ENCODE data around the gene SYNGR1.

DNA sequence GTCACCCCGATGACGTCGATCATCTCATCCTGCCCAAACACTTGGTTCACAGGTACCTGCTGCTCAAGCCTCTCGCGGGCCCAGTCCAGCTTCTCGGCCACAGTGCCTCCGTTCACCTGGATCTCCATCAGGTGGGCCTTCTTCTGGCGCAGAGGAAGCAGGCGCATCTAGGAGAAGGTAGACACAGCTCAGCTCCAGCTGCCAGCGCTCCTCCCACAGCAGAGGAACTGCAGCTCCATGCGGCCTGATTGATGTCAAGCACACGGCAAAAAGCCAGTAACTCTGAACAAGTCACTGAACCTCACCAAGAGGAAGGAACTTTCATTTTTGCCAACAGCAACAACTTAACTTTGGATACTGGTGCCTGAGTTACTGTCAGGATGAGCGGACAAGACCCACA is 34.4 kb upstream of the SYNGR1 start:
- TF ChIP-seq MAX (IDR thresholded peaks at IDR 0.05) (no peak), REST (IDR thresholded peaks at IDR 0.05; ENCODE audit: low read depth) (no peak), RAD21 (IDR thresholded peaks at IDR 0.05; ENCODE audit: low read depth) (no peak), CEBPB (IDR thresholded peaks at IDR 0.05) (no peak), ZBTB7A (IDR thresholded peaks at IDR 0.05; ENCODE audit: low read depth) (no peak), USF1 (IDR thresholded peaks at IDR 0.05) (no peak), YY1 (IDR thresholded peaks at IDR 0.05; ENCODE audit: low read depth) (no peak), EP300 (IDR thresholded peaks at IDR 0.05; ENCODE audit: borderline replicate concordance) (no peak)
